ENCODE data around the gene FAM78B.

Gene FAM78B

DNA sequence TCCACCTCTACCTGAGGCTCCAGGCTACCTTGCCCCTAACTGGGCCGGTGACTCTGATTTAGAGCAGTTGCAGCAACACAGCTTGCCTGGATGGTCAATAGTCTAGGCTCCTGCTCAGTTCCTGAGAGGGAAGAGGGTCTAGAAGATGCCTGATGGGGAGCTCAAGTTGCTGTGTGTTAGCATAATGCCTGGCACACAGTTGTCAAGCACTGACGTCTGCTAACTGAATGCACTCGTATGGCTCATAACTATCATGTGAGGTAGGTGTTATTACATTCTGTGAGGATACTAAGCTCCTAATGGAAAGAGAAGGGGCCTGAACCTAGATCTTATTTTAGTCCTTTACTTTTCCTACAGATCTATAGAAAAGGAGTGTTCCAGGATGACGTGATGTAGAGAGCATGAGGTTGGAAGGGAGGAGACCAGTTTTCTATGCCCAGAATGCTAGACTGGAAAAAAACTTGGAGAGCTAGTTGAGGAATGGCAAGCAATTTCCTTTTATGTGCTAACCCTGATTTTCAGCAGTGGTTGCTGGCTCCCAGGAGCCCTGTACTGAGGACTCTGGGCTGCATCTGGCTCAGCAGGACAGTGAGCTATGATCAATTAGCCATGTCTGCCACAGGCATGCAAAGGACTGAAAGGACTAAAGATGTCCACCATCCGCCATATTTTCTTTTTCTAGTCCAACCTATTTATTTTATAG lies 30.0 kb downstream of the FAM78B start:
- Histone ChIP-seq H3K4me1 (ENCODE audit: low read depth, poor library complexity, severe bottlenecking) (no peaks in the 10 kb centered on the region), H2AFZ (ENCODE audit: low read depth) (no peak overlapping the region), H4K20me1 (ENCODE audit: insufficient read depth) (no peaks in the 10 kb centered on the region), H3K4me3 (IDR thresholded peaks at IDR 0.05; ENCODE audit: insufficient read depth, low read depth, low read length) (no peak overlapping the region), H3K9ac (no peak overlapping the region), H3K27me3 (ENCODE audit: insufficient read depth, low read depth) (no peaks in the 10 kb centered on the region), H3K36me3 (ENCODE audit: insufficient read depth) (no peaks in the 10 kb centered on the region), H3K4me2 (no peak overlapping the region), H3K27ac (no peak overlapping the region), H3K79me2 (ENCODE audit: insufficient read depth, low read depth) (no peaks in the 10 kb centered on the region)
- no peak for TF ChIP-seq CTCF (conservative IDR thresholded peaks at IDR 0.05; ENCODE audit: low read depth, low read length)

GRCh38 chr1:166136222-166136621 lies 30.6 kb downstream of the FAM78B start:
- no peak overlapping the region for H2AFZ ChIP-seq (ENCODE audit: low read depth)
- no peaks in the 10 kb centered on the region for H3K36me3 ChIP-seq (ENCODE audit: insufficient read depth)
- H3K4me1 ChIP-seq (ENCODE audit: low read depth, poor library complexity, severe bottlenecking): no peaks in the 10 kb centered on the region
- no peak overlapping the region for H3K27ac ChIP-seq
- TF ChIP-seq CTCF (conservative IDR thresholded peaks at IDR 0.05; ENCODE audit: low read depth, low read length): no peak
- H4K20me1 ChIP-seq (ENCODE audit: insufficient read depth): no peaks in the 10 kb centered on the region
- no peaks in the 10 kb centered on the region for H3K79me2 ChIP-seq (ENCODE audit: insufficient read depth, low read depth)
- no peaks in the 10 kb centered on the region for H3K27me3 ChIP-seq (ENCODE audit: insufficient read depth, low read depth)
- no peak overlapping the region for H3K4me2 ChIP-seq
- H3K9ac ChIP-seq: no peak overlapping the region
- H3K4me3 ChIP-seq (IDR thresholded peaks at IDR 0.05; ENCODE audit: insufficient read depth, low read depth, low read length): no peak overlapping the region

DNA sequence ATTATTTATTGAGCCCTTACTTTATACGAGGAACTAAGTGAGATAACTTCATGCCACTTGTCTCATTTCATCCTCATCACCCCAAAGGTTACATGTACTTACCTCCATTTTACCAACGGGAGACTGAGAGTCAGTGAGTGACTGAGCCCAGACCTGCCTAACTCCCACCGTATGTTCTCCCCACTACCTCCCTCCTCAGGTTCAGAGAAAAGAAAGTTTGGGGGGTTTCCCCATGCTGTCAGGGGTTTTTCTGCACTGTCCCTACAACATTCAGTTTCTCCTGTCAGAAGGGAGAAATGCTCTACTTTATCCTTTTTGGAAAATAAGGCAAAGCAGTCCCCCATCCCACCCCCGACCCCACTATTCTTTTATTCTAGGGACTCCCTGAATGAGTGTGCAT lies 32.9 kb downstream of the FAM78B start:
- Histone ChIP-seq H3K27ac (no peak overlapping the region), H3K4me3 (IDR thresholded peaks at IDR 0.05; ENCODE audit: insufficient read depth, low read depth, low read length) (no peak overlapping the region), H3K4me2 (no peak overlapping the region), H3K4me1 (ENCODE audit: low read depth, poor library complexity, severe bottlenecking) (no peaks in the 10 kb centered on the region), H3K9ac (no peak overlapping the region), H4K20me1 (ENCODE audit: insufficient read depth) (no peaks in the 10 kb centered on the region), H3K36me3 (ENCODE audit: insufficient read depth) (no peaks in the 10 kb centered on the region), H3K27me3 (ENCODE audit: insufficient read depth, low read depth) (no peaks in the 10 kb centered on the region), H2AFZ (ENCODE audit: low read depth) (no peak overlapping the region), H3K79me2 (ENCODE audit: insufficient read depth, low read depth) (no peaks in the 10 kb centered on the region)
- no peak for TF ChIP-seq CTCF (conservative IDR thresholded peaks at IDR 0.05; ENCODE audit: low read depth, low read length)

- peak; percentile 76 for TF ChIP-seq CTCF (conservative IDR thresholded peaks at IDR 0.05; ENCODE audit: low read depth, low read length)
- H3K79me2 ChIP-seq (ENCODE audit: insufficient read depth, low read depth): no peaks in the 10 kb centered on the region
- no peak overlapping the region for H3K27ac ChIP-seq
- no peaks in the 10 kb centered on the region for H3K4me1 ChIP-seq (ENCODE audit: low read depth, poor library complexity, severe bottlenecking)
- no peaks in the 10 kb centered on the region for H3K27me3 ChIP-seq (ENCODE audit: insufficient read depth, low read depth)
- no peak overlapping the region for H2AFZ ChIP-seq (ENCODE audit: low read depth)
- no peak overlapping the region for H3K4me3 ChIP-seq (IDR thresholded peaks at IDR 0.05; ENCODE audit: insufficient read depth, low read depth, low read length)
- no peak overlapping the region for H3K4me2 ChIP-seq
- H3K36me3 ChIP-seq (ENCODE audit: insufficient read depth): no peaks in the 10 kb centered on the region
- H4K20me1 ChIP-seq (ENCODE audit: insufficient read depth): no peaks in the 10 kb centered on the region
- no peak overlapping the region for H3K9ac ChIP-seq
Observed at GRCh38 chr1:166133276-166133841, 33.4 kb downstream of the FAM78B start.
